HepG2 (cell line): ENCODE measurements around the gene GPT2. TPM values are rescaled to one million over a fixed set of nuclear protein-coding genes. Genes with fewer than 3 reads are reported as not detected.

Experiments used
- CREB1 ChIP-seq, 2 experiments: fragments of 450-650 bp in 1 of 2; IDR thresholded peaks; 2 replicates each; pipeline ENCODE4 v1.6.1; 2016 to 2017; ENCODE audit warnings: control low read depth in 1 of 2, mild to moderate bottlenecking in 1 of 2, missing compliant biosample characterization in 1 of 2, missing genetic modification characterization in 1 of 2
- ETS1 ChIP-seq: sonication (generic); formaldehyde crosslinking; IDR thresholded peaks from 2 replicates; pipeline ENCODE4 v1.4.0; 2020; ENCODE audit warnings: missing genetic modification reagents
- GZF1 ChIP-seq: sonication (generic); formaldehyde crosslinking; IDR thresholded peaks from 2 replicates; pipeline ENCODE4 v1.5.1; 2020; ENCODE audit warnings: mild to moderate bottlenecking, missing genetic modification reagents
- HDAC2 ChIP-seq: sonication (generic); formaldehyde crosslinking; IDR thresholded peaks from 2 replicates; pipeline ENCODE4 v1.4.0; 2020; ENCODE audit warnings: missing genetic modification reagents
- MTF1 ChIP-seq: sonication (generic); formaldehyde crosslinking; IDR thresholded peaks from 2 replicates; pipeline ENCODE4 v1.5.0; 2020; ENCODE audit warnings: missing genetic modification reagents
- NFKB2 ChIP-seq: sonication (generic); formaldehyde crosslinking; IDR thresholded peaks from 2 replicates; pipeline ENCODE4 v1.4.0; 2020; ENCODE audit warnings: missing genetic modification reagents, borderline replicate concordance
- PPARG ChIP-seq: conservative IDR thresholded peaks from 2 replicates; pipeline ENCODE4 v1.6.1; 2016; ENCODE audit warnings: missing biosample characterization, missing genetic modification reagents
- SRSF4 ChIP-seq: fragments of 200-400 bp; formaldehyde crosslinking; IDR thresholded peaks from one replicate; pipeline ENCODE4 v1.6.1; 2018; ENCODE audit warnings: mild to moderate bottlenecking, low read depth, low read length, moderate library complexity; ENCODE audit not compliant: poor library complexity, severe bottlenecking
- THYN1 ChIP-seq: sonication (generic); formaldehyde crosslinking; IDR thresholded peaks from 2 replicates; pipeline ENCODE4 v1.8.1; 2023; ENCODE audit warnings: low read depth, mild to moderate bottlenecking, moderate library complexity, missing genetic modification reagents, borderline replicate concordance
- TRAFD1 ChIP-seq: sonication (generic); formaldehyde crosslinking; IDR thresholded peaks from 2 replicates; pipeline ENCODE4 v1.5.1; 2020; ENCODE audit warnings: missing genetic modification reagents, mild to moderate bottlenecking, borderline replicate concordance
- ZFP1 ChIP-seq: IDR thresholded peaks from 2 replicates; pipeline ENCODE4 v1.6.1; 2016
- ZFP36L1 ChIP-seq: sonication (generic); formaldehyde crosslinking; IDR thresholded peaks from 2 replicates; pipeline ENCODE4 v1.8.0; 2022; ENCODE audit warnings: mild to moderate bottlenecking, missing genetic modification reagents, moderate library complexity
- ZGPAT ChIP-seq: IDR thresholded peaks from 2 replicates; pipeline ENCODE4 v1.6.1; 2016; ENCODE audit warnings: mild to moderate bottlenecking
- ZKSCAN5 ChIP-seq: sonication (generic); formaldehyde crosslinking; IDR thresholded peaks from 2 replicates; pipeline ENCODE4 v1.5.1; 2020; ENCODE audit warnings: mild to moderate bottlenecking, missing genetic modification reagents
- ZNF10 ChIP-seq: sonication (generic); formaldehyde crosslinking; IDR thresholded peaks from 2 replicates; pipeline ENCODE4 v1.4.0; 2020; ENCODE audit warnings: mild to moderate bottlenecking, low read depth, missing genetic modification reagents, borderline replicate concordance
- ZNF180 ChIP-seq: sonication (generic); formaldehyde crosslinking; IDR thresholded peaks from 2 replicates; pipeline ENCODE4 v1.4.0; 2020; ENCODE audit warnings: low read depth, missing genetic modification reagents, borderline replicate concordance
- ZNF512 ChIP-seq: sonication (generic); formaldehyde crosslinking; IDR thresholded peaks from 2 replicates; pipeline ENCODE4 v1.4.0; 2020; ENCODE audit warnings: mild to moderate bottlenecking, missing genetic modification reagents
- ZNF558 ChIP-seq: sonication (generic); formaldehyde crosslinking; IDR thresholded peaks from 2 replicates; pipeline ENCODE4 v1.9.0; 2022; ENCODE audit warnings: mild to moderate bottlenecking, missing genetic modification reagents, borderline replicate concordance
- ZNF672 ChIP-seq: sonication (generic); formaldehyde crosslinking; IDR thresholded peaks from 2 replicates; pipeline ENCODE4 v1.8.1; 2022; ENCODE audit warnings: missing genetic modification reagents
- ZNF761 ChIP-seq: sonication (generic); formaldehyde crosslinking; conservative IDR thresholded peaks from 2 replicates; pipeline ENCODE4 v1.4.0; 2020; ENCODE audit warnings: mild to moderate bottlenecking, missing genetic modification reagents
- ZNF816 ChIP-seq: sonication (generic); formaldehyde crosslinking; IDR thresholded peaks from 2 replicates; pipeline ENCODE4 v1.8.0; 2022; ENCODE audit warnings: missing genetic modification reagents, mild to moderate bottlenecking, borderline replicate concordance
- ZNF878 ChIP-seq: sonication (generic); formaldehyde crosslinking; IDR thresholded peaks from 2 replicates; pipeline ENCODE4 v1.8.1; 2023; ENCODE audit warnings: mild to moderate bottlenecking, missing genetic modification reagents, moderate library complexity
- ZNF891 ChIP-seq: sonication (generic); formaldehyde crosslinking; IDR thresholded peaks from 2 replicates; pipeline ENCODE4 v1.5.0; 2020; ENCODE audit warnings: mild to moderate bottlenecking, missing genetic modification reagents
- polyA plus RNA-seq, 8 experiments: library from polyadenylated mRNA; depleted of rRNA in 3 of 8; stranded (reverse) in 7 of 8; unstranded in 1 of 8; fragments of >200 nt; fragmentation: Illumina TruSeq in 4 of 8; extraction: Trizol in 4 of 8; gene quantifications; 2 replicates each; pipeline versions ENCODE4 v1.2.1 to v1.2.3, GENCODE V29; 2011 to 2016; ENCODE audit warnings: low read depth in 4 of 8, missing spikeins in 1 of 8, mixed read lengths in 1 of 8; ENCODE audit not compliant: insufficient read depth in 1 of 8
- total RNA-seq, 5 experiments: library from RNA; depleted of rRNA; stranded (reverse); fragments of >200 nt; fragmentation: Illumina TruSeq; extraction: Trizol; gene quantifications; 2 replicates each; pipeline ENCODE4 v1.2.3, GENCODE V29; 2016; ENCODE audit warnings: low read depth in 1 of 5

Gene GPT2
- total and polyA plus RNA-seq, 2 of the 13 experiments (the other 11 are each of a cell fraction or from before 2014, with no cell fraction given), result 138 to 267 TPM

- no peak for TF ChIP-seq THYN1 (CRISPR knock-in tag)
- TF ChIP-seq ZNF10 (CRISPR knock-in tag), result no peak
- no peak for TF ChIP-seq ETS1
- TF ChIP-seq ZGPAT (CRISPR knock-in tag), result peak; percentile 90
- 0 out of 2 replicates have a peak, but pooled peaks have one; percentile 9 for TF ChIP-seq TRAFD1 (CRISPR knock-in tag)
- TF ChIP-seq CREB1 (IDR thresholded peaks at IDR 0.05), result peak; percentile 91
- TF ChIP-seq CREB1 (CRISPR knock-in tag; IDR thresholded peaks at IDR 0.05), result peak; percentile 77
- TF ChIP-seq ZNF512 (CRISPR knock-in tag), result no peak
- no peak; the same call in 1 of the 2 replicates for TF ChIP-seq GZF1 (CRISPR knock-in tag)
- peak; percentile 98 for TF ChIP-seq HDAC2 (CRISPR knock-in tag)
- no peak for TF ChIP-seq SRSF4
- TF ChIP-seq ZNF180 (CRISPR knock-in tag), result no peak
- peak; percentile 92 for TF ChIP-seq PPARG (CRISPR knock-in tag)
- TF ChIP-seq ZFP1 (CRISPR knock-in tag), result peak; percentile 87
- TF ChIP-seq ZNF672, result no peak
- TF ChIP-seq ZNF816 (CRISPR knock-in tag), result peak; percentile 43; the same call in 1 of the 2 replicates
- TF ChIP-seq ZNF891 (CRISPR knock-in tag), result peak; percentile 78
- no peak for TF ChIP-seq ZFP36L1 (CRISPR knock-in tag)
- TF ChIP-seq MTF1 (CRISPR knock-in tag), result no peak
- TF ChIP-seq NFKB2 (CRISPR knock-in tag), result 0 out of 2 replicates have a peak, but pooled peaks have one; percentile 39
- no peak for TF ChIP-seq ZNF558 (CRISPR knock-in tag)
- 0 out of 2 replicates have a peak, but pooled peaks have one; percentile 46 for TF ChIP-seq ZKSCAN5
- TF ChIP-seq ZNF878, result peak; percentile 78; the same call in 1 of the 2 replicates
- TF ChIP-seq ZNF761 (CRISPR knock-in tag), result no peak
These were observed 11.5 kb downstream of the GPT2 start (continued) for GRCh38 chr16:46895399-46896313.
